MM.1S (cell line): ENCODE results near the gene SLC22A1.

Experiments
- CTCF ChIP-seq: fragments of 300-600 bp; sonication (generic); IDR thresholded peaks from 2 replicates; pipeline ENCODE4 v1.5.1; 2016; ENCODE audit warnings: antibody characterized with exemption, low read length, mixed read lengths
- EZH2 ChIP-seq: fragments of 300-600 bp; sonication (generic); optimal IDR thresholded peaks from 2 replicates; pipeline ENCODE3; 2017; ENCODE audit warnings: low read depth, mild to moderate bottlenecking, antibody characterized with exemption, low read length, mixed read lengths

GRCh38 chr6:160106010-160106409 lies 15.6 kb upstream of the SLC22A1 start:
- no peak for TF ChIP-seq CTCF
- no peak for TF ChIP-seq EZH2
